Transverse colon (tissue), 4 donors: ENCODE results near the gene DNTT.

ENCODE experiments used
- EP300 ChIP-seq: sonication (generic); formaldehyde crosslinking; IDR thresholded peaks from one replicate; pipeline ENCODE4 v1.6.1; 2017; ENCODE audit warnings: antibody characterized with exemption, low read depth
- POLR2A ChIP-seq: fragments of 450-650 bp; IDR thresholded peaks from one replicate; pipeline ENCODE4 v1.6.1; 2016; ENCODE audit warnings: antibody characterized with exemption, mild to moderate bottlenecking, moderate library complexity
- POLR2AphosphoS5 ChIP-seq, 3 donors: sonication (generic); formaldehyde crosslinking; IDR thresholded peaks; one replicate each; pipeline ENCODE4 v1.6.1; 2016; ENCODE audit warnings: antibody characterized with exemption in 3 of 3
- TF ChIP-seq, protein P1 (sequence below), 5 experiments: fragments of 200-600 bp in 3 of 5; fragments of 450-650 bp in 2 of 5; sonication (generic) in 3 of 5; IDR thresholded peaks; 1 replicate in 2 of 5; 2 replicates in 3 of 5; pipeline ENCODE4 v1.5.1; 2016 to 2017; ENCODE audit warnings: antibody characterized with exemption in 5 of 5, inconsistent platforms in 3 of 5, mild to moderate bottlenecking in 2 of 5, moderate library complexity in 1 of 5

DNA sequence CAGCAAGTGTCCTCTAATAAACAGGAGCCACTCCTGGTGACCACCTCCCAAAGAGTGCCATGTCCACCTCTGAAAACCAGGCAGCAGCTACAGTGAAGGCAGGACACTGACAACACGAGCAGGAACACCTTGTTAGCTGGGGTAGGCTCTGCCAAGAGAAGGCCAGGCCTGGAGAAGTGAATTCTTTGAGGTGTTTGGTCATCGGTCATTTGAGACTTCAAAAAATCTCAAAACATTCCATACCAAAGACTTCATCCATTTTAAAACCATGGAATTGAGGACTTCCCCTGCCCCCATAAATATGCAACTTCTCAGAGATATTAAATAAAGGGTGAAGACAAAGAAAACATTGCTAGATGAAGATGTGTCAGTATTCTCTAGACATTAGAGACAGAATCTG, 82.9 kb downstream of the DNTT start:
- TF ChIP-seq, protein P1, sequence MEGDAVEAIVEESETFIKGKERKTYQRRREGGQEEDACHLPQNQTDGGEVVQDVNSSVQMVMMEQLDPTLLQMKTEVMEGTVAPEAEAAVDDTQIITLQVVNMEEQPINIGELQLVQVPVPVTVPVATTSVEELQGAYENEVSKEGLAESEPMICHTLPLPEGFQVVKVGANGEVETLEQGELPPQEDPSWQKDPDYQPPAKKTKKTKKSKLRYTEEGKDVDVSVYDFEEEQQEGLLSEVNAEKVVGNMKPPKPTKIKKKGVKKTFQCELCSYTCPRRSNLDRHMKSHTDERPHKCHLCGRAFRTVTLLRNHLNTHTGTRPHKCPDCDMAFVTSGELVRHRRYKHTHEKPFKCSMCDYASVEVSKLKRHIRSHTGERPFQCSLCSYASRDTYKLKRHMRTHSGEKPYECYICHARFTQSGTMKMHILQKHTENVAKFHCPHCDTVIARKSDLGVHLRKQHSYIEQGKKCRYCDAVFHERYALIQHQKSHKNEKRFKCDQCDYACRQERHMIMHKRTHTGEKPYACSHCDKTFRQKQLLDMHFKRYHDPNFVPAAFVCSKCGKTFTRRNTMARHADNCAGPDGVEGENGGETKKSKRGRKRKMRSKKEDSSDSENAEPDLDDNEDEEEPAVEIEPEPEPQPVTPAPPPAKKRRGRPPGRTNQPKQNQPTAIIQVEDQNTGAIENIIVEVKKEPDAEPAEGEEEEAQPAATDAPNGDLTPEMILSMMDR (IDR thresholded peaks at IDR 0.05) = no peak
- no peak for TF ChIP-seq EP300
- no peak for TF ChIP-seq POLR2A
- TF ChIP-seq POLR2AphosphoS5 (IDR thresholded peaks at IDR 0.05) = no peak
